PFSK-1 (cell line): ENCODE results near the gene ETV5.

Source experiments
- POLR2AphosphoS5 ChIP-seq: IDR thresholded peaks from 2 replicates; pipeline ENCODE4 v1.6.1; 2012; ENCODE audit warnings: low read depth, mild to moderate bottlenecking, control low read depth, low read length, moderate library complexity
- SIN3A ChIP-seq: IDR thresholded peaks from 2 replicates; pipeline ENCODE4 v1.6.1; 2012; ENCODE audit warnings: mild to moderate bottlenecking, low read length, moderate library complexity, borderline replicate concordance; ENCODE audit not compliant: insufficient read depth

DNA sequence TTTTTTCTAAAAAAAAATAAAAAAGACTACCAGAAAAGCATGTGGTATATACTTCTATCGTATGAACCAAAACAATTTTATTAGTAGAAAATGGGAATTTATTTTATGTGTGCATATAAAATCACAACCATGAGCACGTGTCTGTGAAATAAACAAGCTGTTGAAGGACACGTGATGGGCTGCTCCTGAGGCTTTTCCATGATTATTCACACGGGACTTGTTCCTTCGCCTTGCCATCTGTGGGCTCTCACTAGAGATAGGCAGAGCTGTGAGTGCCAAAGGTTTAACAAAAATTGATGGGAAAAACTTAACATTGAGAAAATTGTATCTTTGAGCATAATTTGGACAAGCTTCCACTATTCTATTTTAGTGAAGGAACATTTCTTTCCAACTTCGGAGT is 12.4 kb upstream of the ETV5 start:
- no peak for TF ChIP-seq SIN3A
- TF ChIP-seq POLR2AphosphoS5, result no peak
